AG20443 (cell line): Measurements from ENCODE around the gene AOPEP.
A peak's percentile ranks its signal among the peaks of the same experiment; 100 is the strongest.

ENCODE experiments used
- DNase-seq: peaks from one replicate; pipeline ENCODE4 v3.0.0; 2012; ENCODE audit warnings: low spot score, mixed read lengths

AOPEP gene

GRCh38 chr9:95099321-95100070 is 373.0 kb downstream of the AOPEP start:
- no peak for DNase-seq

GRCh38 chr9:95100071-95100627 is 373.6 kb downstream of the AOPEP start:
- peak; percentile 43 for DNase-seq

- DNase-seq, result no peak
Observed at GRCh38 chr9:95101326-95101725, 374.8 kb downstream of the AOPEP start.

- no peak for DNase-seq
Observed at GRCh38 chr9:95102001-95102433, 375.5 kb downstream of the AOPEP start.

GRCh38 chr9:95102572-95102971 is 376.1 kb downstream of the AOPEP start:
- DNase-seq, result no peak

GRCh38 chr9:95103281-95103771 is 376.8 kb downstream of the AOPEP start:
- no peak for DNase-seq

GRCh38 chr9:95103871-95104580 is 377.5 kb downstream of the AOPEP start:
- no peak for DNase-seq

- DNase-seq, result no peak
Observed at GRCh38 chr9:95104581-95104960, 378.1 kb downstream of the AOPEP start.

- DNase-seq, result no peak
Observed at GRCh38 chr9:95104980-95105379, 378.5 kb downstream of the AOPEP start.

GRCh38 chr9:95105519-95106287 is 379.2 kb downstream of the AOPEP start:
- DNase-seq, result no peak

GRCh38 chr9:95107001-95107749 is 380.7 kb downstream of the AOPEP start:
- no peak for DNase-seq

- no peak for DNase-seq
Observed at GRCh38 chr9:95107976-95108375, 381.5 kb downstream of the AOPEP start.

- no peak for DNase-seq
Observed at GRCh38 chr9:95108777-95109176, 382.3 kb downstream of the AOPEP start.

GRCh38 chr9:95109456-95109855 is 383.0 kb downstream of the AOPEP start:
- DNase-seq, result no peak

GRCh38 chr9:95110921-95111525 is 384.5 kb downstream of the AOPEP start:
- no peak for DNase-seq

- no peak for DNase-seq
Observed at GRCh38 chr9:95111716-95112115, 385.2 kb downstream of the AOPEP start.

GRCh38 chr9:95112436-95113280 is 386.2 kb downstream of the AOPEP start:
- DNase-seq, result no peak

GRCh38 chr9:95115104-95115503 is 388.6 kb downstream of the AOPEP start:
- DNase-seq, result no peak

- no peak for DNase-seq
Observed at GRCh38 chr9:95116002-95116807, 389.7 kb downstream of the AOPEP start.
